ENCODE results near the gene SASH1. TPM values are rescaled to one million over a fixed set of nuclear protein-coding genes. Genes with fewer than 3 reads are reported as not detected.

The SASH1 gene
- total RNA-seq, 1 experiment from 2014 or later, result 11.7 TPM

- no peaks in the 10 kb centered on the region for H3K9me3 ChIP-seq (ENCODE audit: control insufficient read depth in 1 of 2, insufficient read depth in 1 of 2, low read depth in 1 of 2, low read length in 2 of 2)
- no peaks in the 10 kb centered on the region for H3K4me1 ChIP-seq (ENCODE audit: control insufficient read depth in 1 of 2, insufficient read depth in 2 of 2, low read length in 2 of 2)
- DNase-seq (ENCODE audit: low read depth, low spot score) (no peak), ATAC-seq (no peak)
- no peak overlapping the region for H3K27ac ChIP-seq (ENCODE audit: low read depth, low read length)
- BruUV-seq (replicated peaks), result no TSS peak
- no peak overlapping the region for H3K9ac ChIP-seq (ENCODE audit: low read length)
- ChIA-PET POLR2A (no interaction called here), RAD21 (ENCODE audit: low non-redundant PET in 1 of 2, low total read pairs in 2 of 2, uncharacterized antibody in 2 of 2, unreplicated experiment in 2 of 2) (no interaction called here), CTCF (no interaction called here)
- no peaks in the 10 kb centered on the region for H4K20me1 ChIP-seq (ENCODE audit: insufficient read depth)
- no peak overlapping the region for H2AFZ ChIP-seq (ENCODE audit: low read depth, low read length, poor library complexity, severe bottlenecking)
- intact Hi-C loops (cut with micrococcal nuclease), result no loop called here
- TF ChIP-seq ATF3 (IDR thresholded peaks at IDR 0.05), result no peak
- TF ChIP-seq ZFX (IDR thresholded peaks at IDR 0.05), result no peak
- no peak for TF ChIP-seq SP1 (IDR thresholded peaks at IDR 0.05; ENCODE audit: low read depth)
- TF ChIP-seq TCF7L2 (IDR thresholded peaks at IDR 0.05; ENCODE audit: borderline replicate concordance, extremely low read depth, insufficient read depth, insufficient read length), result no peak
- no peak for TF ChIP-seq POLR2A (IDR thresholded peaks at IDR 0.05; ENCODE audit: borderline replicate concordance, extremely low read depth, insufficient read depth, insufficient read length)
- no peak for TF ChIP-seq ELF1 (IDR thresholded peaks at IDR 0.05; ENCODE audit: borderline replicate concordance, low read depth)
- no peak for TF ChIP-seq RAD21 (IDR thresholded peaks at IDR 0.05; ENCODE audit: low read depth)
- TF ChIP-seq ZBTB33 (IDR thresholded peaks at IDR 0.05; ENCODE audit: extremely low read depth, insufficient replicate concordance, low read length), result no peak
- TF ChIP-seq, protein P1, sequence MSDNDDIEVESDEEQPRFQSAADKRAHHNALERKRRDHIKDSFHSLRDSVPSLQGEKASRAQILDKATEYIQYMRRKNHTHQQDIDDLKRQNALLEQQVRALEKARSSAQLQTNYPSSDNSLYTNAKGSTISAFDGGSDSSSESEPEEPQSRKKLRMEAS (IDR thresholded peaks at IDR 0.05), result no peak
- TF ChIP-seq CTCF (IDR thresholded peaks at IDR 0.05 in 2 of 3, conservative IDR thresholded peaks at IDR 0.05 in 1 of 3; ENCODE audit: borderline replicate concordance in 1 of 3, insufficient read depth in 1 of 3, low read depth in 2 of 3, low read length in 2 of 3), result no peak
- no peak for TF ChIP-seq CEBPB (IDR thresholded peaks at IDR 0.05; ENCODE audit: low read depth)
- no peak for TF ChIP-seq ZNF274 (IDR thresholded peaks at IDR 0.05; ENCODE audit: low read depth, low read length)
- TF ChIP-seq EZH2 (IDR thresholded peaks at IDR 0.05), result no peak
- no peak for TF ChIP-seq REST (IDR thresholded peaks at IDR 0.05; ENCODE audit: low read depth)
- TF ChIP-seq YY1 (IDR thresholded peaks at IDR 0.05; ENCODE audit: extremely low read depth, insufficient replicate concordance, low read depth, low read length), result no peak
- TF ChIP-seq FOSL1 (IDR thresholded peaks at IDR 0.05; ENCODE audit: low read depth), result no peak
- TF ChIP-seq SIN3A (IDR thresholded peaks at IDR 0.05; ENCODE audit: low read depth), result no peak
- TF ChIP-seq JUND (IDR thresholded peaks at IDR 0.05), result no peak
- no peak for TF ChIP-seq CBX3 (IDR thresholded peaks at IDR 0.05; ENCODE audit: low read depth)
- no peak for TF ChIP-seq POLR2AphosphoS5 (IDR thresholded peaks at IDR 0.05; ENCODE audit: low read depth, low read length)
- H3K4me3 ChIP-seq (replicated peaks in 1 of 2; ENCODE audit: low read depth in 1 of 2, low read length in 2 of 2), result no peak overlapping the region
- no peaks in the 10 kb centered on the region for H3K27me3 ChIP-seq (ENCODE audit: insufficient read depth, low read length)
- H3K4me2 ChIP-seq (ENCODE audit: low read length), result no peak overlapping the region
- no peaks in the 10 kb centered on the region for H3K36me3 ChIP-seq (ENCODE audit: control insufficient read depth in 1 of 2, insufficient read depth in 2 of 2, low read length in 2 of 2)
- H3K79me2 ChIP-seq (ENCODE audit: insufficient read depth, low read length), result no peaks in the 10 kb centered on the region
- no peaks in the 10 kb centered on the region for H3K9me2 ChIP-seq (ENCODE audit: insufficient read depth)
These were observed 40.2 kb downstream of the SASH1 start for GRCh38 chr6:148382861-148383260.
